Stimulated activated CD4-positive, alpha-beta T cell treated with anti-CD3 and anti-CD28 coated beads, Interleukin-12 subunit alpha, Interleukin-12 subunit beta, amount 100 ng/mL, for 4 hours (primary cell): ENCODE measurements around the gene BABAM1.
"Not testable (repeated sequence)": the region's sequence is repeated elsewhere in the genome, so short reads cannot be mapped to it uniquely, and the experiment has no call there.

Experiments used
- DNase-seq: peaks from one replicate; pipeline ENCODE4 v3.0.0-alpha.2; 2020

BABAM1 gene

GRCh38 chr19:17243830-17244617 lies 23.2 kb upstream of the BABAM1 start:
- no peak for DNase-seq

GRCh38 chr19:17244618-17245534 lies 22.4 kb upstream of the BABAM1 start:
- no peak for DNase-seq

DNA sequence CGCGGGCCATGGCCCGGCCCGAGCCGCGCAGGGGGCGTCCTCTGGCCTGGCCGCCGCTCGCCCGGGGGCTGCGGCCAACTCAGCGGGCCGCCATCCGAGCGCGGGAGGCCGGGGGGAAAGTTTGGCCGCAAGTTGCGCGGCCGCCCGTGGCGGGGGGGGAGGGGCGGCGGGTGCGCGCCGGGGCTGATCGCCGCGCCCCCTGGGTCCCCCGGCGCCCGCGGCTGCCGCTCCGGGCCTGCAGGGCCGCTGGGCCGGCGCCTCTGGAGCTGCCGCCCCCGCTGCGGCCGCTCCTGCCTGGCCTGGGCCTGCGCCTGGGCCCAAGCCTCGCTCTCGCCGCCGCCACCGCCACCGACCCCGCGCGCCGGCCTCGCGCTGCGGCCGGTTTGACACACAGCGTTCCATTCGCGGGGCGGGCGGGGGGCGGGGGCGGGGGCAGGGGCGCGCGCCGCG lies 21.7 kb upstream of the BABAM1 start, which contains the start of gene NR2F6:
Gene NR2F6 (minus strand): TSS at position 385 of the 450 bp plus-strand sequence. CDS start 699 bp downstream, outside the sequence.
- DNase-seq = no peak

- no peak for DNase-seq
Observed at GRCh38 chr19:17246681-17247425, 20.4 kb upstream of the BABAM1 start.

- DNase-seq = no peak
Observed at GRCh38 chr19:17248011-17248776, 19.0 kb upstream of the BABAM1 start.

- DNase-seq = no peak
Observed at GRCh38 chr19:17249887-17250548, 17.2 kb upstream of the BABAM1 start.

GRCh38 chr19:17254636-17255035 lies 12.6 kb upstream of the BABAM1 start:
- no peak for DNase-seq

DNA sequence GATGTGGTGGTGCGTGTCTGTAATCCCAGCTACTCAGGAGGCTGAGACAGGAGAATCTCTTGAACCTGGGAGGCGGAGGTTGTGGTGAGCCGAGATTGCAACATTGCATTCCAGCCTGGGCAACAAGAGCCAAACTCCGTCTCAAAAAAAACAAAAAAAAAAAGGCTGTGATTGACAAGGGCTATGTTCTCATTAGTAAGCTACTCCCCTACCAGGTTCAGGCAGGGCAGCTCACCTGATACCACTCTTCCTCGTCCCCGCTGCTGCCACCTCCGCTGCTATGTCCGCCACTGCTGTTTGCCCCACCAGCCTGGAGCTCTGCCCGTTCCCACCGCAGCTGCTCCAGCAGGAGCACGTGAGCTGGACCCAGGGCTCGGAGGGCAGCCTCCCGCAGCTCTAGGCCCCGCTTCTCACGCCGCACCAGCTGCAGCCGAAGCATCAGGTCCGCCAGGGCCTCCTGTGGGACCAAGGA lies 12.1 kb upstream of the BABAM1 start:
- DNase-seq = no peak

DNA sequence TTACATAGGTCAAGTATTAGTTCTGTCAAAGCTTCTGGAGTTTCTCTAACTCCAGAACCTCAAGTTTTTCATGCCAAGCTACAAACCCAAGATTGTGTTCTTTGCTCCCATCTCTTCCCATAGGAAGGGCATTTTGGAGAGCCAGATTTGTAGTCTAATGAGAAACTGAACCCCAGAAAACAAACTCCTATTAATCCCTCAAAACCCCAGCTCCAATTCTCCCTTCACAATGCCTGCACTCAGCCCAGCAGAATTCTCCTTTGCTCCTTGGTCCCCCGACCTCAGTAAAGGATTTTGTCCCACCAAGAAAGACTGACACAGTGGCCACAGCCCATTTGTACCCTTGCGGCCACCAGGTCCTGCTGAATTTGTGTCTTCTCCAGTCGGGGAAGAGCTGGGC lies 11.1 kb upstream of the BABAM1 start:
- no peak for DNase-seq

DNA sequence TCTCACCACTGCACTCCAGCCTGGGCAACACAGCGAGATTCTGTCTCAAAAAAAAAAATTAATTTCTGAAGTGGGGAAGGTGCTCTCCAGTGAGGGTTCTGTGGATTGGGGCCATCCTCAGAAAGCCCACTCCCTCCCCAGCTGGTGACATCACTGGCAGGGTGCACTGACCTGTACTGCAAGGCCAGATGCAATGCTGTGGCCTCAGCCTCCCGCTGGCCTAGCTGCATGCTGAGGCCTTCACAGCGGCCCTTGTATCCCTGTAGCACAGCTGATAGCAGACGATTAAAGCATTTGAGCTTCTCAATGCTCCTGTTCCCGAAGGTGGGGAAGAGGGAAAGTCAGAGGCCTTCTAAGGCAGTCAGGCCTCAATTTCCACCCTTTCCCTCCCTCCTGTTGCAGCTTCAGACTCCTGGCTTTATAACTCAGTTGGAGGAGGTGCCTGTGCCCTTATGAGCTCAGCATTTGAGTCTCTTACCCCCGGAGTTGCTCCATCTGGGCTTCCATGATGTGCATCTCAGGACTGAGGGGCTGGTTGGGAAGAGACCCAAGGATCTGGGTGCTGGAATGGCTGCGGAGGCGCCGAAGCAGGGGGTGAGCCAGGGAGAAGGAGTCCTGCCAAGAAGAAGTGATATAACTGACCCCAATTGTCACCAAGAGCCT lies 8.0 kb upstream of the BABAM1 start:
- no peak for DNase-seq

- no peak for DNase-seq
Observed at GRCh38 chr19:17259934-17260333, 7.3 kb upstream of the BABAM1 start.

- DNase-seq = peak; percentile 88
Observed at GRCh38 chr19:17260842-17261325, 6.4 kb upstream of the BABAM1 start.

GRCh38 chr19:17262557-17262956 lies 4.7 kb upstream of the BABAM1 start:
- DNase-seq = no peak

- no peak for DNase-seq
Observed at GRCh38 chr19:17263712-17264640, 3.3 kb upstream of the BABAM1 start.

- no peak for DNase-seq
Observed at GRCh38 chr19:17264641-17264979, 2.6 kb upstream of the BABAM1 start, which contains the start of gene USHBP1. Gene USHBP1, minus strand, starts transcription at chr19:17264745. Its CDS starts 446 bp downstream, at chr19:17264299.

DNA sequence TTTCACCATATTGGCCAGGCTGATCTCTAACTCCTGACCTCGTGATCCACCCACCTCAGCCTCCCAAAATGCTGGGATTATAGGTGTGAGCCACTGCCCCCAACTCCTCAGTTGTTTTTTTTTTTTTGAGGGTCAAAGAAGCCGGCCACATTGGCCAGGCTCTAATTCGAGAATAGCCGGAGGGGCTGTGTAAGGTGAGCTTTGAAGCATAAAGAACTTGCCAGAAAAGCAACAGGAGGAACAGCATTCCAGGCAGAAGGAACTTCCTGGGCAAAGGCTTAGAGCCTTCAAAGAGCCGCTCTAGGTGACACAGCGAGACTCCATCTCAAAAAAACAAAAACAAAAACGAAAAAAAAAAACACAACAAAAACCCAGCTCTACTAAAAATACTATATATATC lies 1.2 kb upstream of the BABAM1 start:
- DNase-seq = no peak

DNA sequence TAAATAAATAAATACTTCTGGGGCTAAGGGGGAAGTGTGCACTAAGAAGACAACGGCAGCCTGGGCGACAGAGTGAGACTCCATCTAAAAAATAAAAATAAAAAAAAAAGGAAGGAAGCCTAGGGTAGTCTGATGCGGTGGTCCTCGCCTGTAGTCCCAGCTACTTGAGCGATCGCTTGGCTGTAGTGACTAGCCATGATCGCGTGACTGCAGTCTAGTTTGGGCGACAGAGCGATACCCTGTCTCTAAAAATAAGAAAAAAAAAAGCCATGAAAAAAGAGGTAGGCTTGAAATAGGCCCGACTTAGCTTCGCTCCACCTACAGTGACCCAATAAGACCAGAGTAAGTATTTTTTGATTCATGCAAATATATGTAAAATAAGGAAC lies 661 bp upstream of the BABAM1 start:
- DNase-seq = no peak

- DNase-seq = no peak
Observed at GRCh38 chr19:17268754-17269153, 1.5 kb downstream of the BABAM1 start.

GRCh38 chr19:17274892-17275291 lies 7.6 kb downstream of the BABAM1 start:
- DNase-seq = not testable (repeated sequence)
